ENCODE data around the gene GUCY2D.

DNA sequence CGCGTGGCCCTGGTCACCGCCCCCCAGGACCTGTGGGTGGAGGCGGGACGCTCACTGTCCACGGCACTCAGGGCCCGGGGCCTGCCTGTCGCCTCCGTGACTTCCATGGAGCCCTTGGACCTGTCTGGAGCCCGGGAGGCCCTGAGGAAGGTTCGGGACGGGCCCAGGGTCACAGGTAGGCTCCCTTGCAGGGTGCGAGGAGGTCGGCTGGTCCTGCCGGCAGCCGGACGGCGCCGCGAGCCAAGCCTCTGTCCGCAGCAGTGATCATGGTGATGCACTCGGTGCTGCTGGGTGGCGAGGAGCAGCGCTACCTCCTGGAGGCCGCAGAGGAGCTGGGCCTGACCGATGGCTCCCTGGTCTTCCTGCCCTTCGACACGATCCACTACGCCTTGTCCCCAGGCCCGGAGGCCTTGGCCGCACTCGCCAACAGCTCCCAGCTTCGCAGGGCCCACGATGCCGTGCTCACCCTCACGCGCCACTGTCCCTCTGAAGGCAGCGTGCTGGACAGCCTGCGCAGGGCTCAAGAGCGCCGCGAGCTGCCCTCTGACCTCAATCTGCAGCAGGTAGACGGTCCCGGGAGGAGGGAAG is 1.3 kb downstream of the GUCY2D start:
- no peak for TF ChIP-seq CTCF (IDR thresholded peaks at IDR 0.05)
- TF ChIP-seq POLR2A (IDR thresholded peaks at IDR 0.05): no peak

All from thyroid gland (tissue), 4 donors.